DOHH2 (cell line): ENCODE data around the gene RACGAP1.
A peak's percentile ranks its signal among the peaks of the same experiment; 100 is the strongest.

Source experiments
- H3F3A ChIP-seq: fragments of 200-600 bp; sonication (generic), shearing (Covaris generic); 2 replicates; pipeline ENCODE4 v1.6.0; 2016; ENCODE audit warnings: antibody characterized with exemption, mild to moderate bottlenecking; ENCODE audit not compliant: control insufficient read depth, insufficient read depth
- H3K27ac ChIP-seq: fragments of 200-600 bp; sonication (generic); 2 replicates; pipeline ENCODE4 v1.5.1; 2014; ENCODE audit warnings: low read depth, mild to moderate bottlenecking, low read length, moderate library complexity
- H3K27me3 ChIP-seq: fragments of 200-600 bp; sonication (generic); 2 replicates; pipeline ENCODE4 v1.6.1; 2014; ENCODE audit warnings: mild to moderate bottlenecking, low read length, mixed read lengths; ENCODE audit not compliant: control insufficient read depth
- H3K36me3 ChIP-seq: fragments of 200-600 bp; sonication (generic); 2 replicates; pipeline ENCODE4 v1.6.1; 2014; ENCODE audit warnings: mild to moderate bottlenecking, low read length, moderate library complexity, mixed read lengths; ENCODE audit not compliant: control insufficient read depth
- H3K4me1 ChIP-seq: fragments of 200-600 bp; sonication (generic); 2 replicates; pipeline ENCODE4 v1.6.1; 2014; ENCODE audit warnings: mild to moderate bottlenecking, low read length, mixed read lengths; ENCODE audit not compliant: control insufficient read depth
- H3K4me2 ChIP-seq: fragments of 200-600 bp; sonication (generic); 2 replicates; pipeline ENCODE4 v1.6.0; 2014; ENCODE audit warnings: mild to moderate bottlenecking, low read length, moderate library complexity
- H3K4me3 ChIP-seq: fragments of 200-600 bp; sonication (generic); 2 replicates; pipeline ENCODE4 v1.5.1; 2014; ENCODE audit warnings: mild to moderate bottlenecking, low read length, mixed read lengths
- H3K79me2 ChIP-seq: fragments of 200-600 bp; sonication (generic); 2 replicates; pipeline ENCODE4 v1.6.1; 2014; ENCODE audit warnings: mild to moderate bottlenecking, low read length, mixed read lengths; ENCODE audit not compliant: control insufficient read depth
- H3K9me2 ChIP-seq: fragments of 200-600 bp; sonication (generic); replicated peaks from 2 replicates; pipeline ENCODE4 v1.6.1; 2014; ENCODE audit warnings: mild to moderate bottlenecking, low read length, mixed read lengths; ENCODE audit not compliant: control insufficient read depth
- H3K9me3 ChIP-seq: fragments of 200-600 bp; sonication (generic); 2 replicates; pipeline ENCODE4 v1.6.1; 2014; ENCODE audit warnings: antibody characterized with exemption, low read length, mixed read lengths; ENCODE audit not compliant: control insufficient read depth, insufficient read depth
- H4K20me1 ChIP-seq: fragments of 200-600 bp; sonication (generic); 2 replicates; pipeline ENCODE4 v1.6.0; 2014; ENCODE audit warnings: low read depth, mild to moderate bottlenecking, antibody characterized with exemption, low read length, moderate library complexity; ENCODE audit not compliant: control insufficient read depth, insufficient read depth
- EZH2phosphoT487 ChIP-seq: fragments of 200-600 bp; sonication (generic); IDR thresholded peaks from 2 replicates; pipeline ENCODE4 v1.6.1; 2017; ENCODE audit warnings: borderline replicate concordance, mild to moderate bottlenecking, antibody characterized with exemption, low read length, moderate library complexity, mixed read lengths
- TF ChIP-seq, protein P1 (sequence below): fragments of 200-600 bp; sonication (generic); IDR thresholded peaks from one replicate; pipeline ENCODE4 v1.5.1; 2014; ENCODE audit warnings: antibody characterized with exemption, mild to moderate bottlenecking, low read depth, low read length; ENCODE audit not compliant: poor library complexity, severe bottlenecking

The RACGAP1 gene

DNA sequence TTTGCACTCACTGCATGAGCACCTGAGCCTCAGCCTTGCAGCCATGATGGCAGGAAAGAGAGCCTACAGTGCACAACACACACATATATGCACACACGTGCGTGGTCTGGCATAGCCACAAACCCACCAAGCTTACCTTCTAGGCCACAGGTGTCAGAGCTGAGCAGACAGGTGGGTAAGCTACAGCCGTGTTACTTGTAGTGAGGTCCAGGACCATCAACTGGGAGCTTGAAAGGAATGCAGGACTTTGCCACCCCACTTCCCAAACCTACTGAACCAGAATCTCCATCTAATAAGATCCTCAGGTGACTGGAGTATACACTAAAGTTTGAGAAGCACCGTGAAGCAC is 34.8 kb upstream of the RACGAP1 start:
- peaks cover 64% of the 10 kb centered on the region for H3K27me3 ChIP-seq
- H4K20me1 ChIP-seq, result 0 out of 2 replicates have a peak, but pooled peaks cover 4% of the 10 kb centered on the region
- H3K36me3 ChIP-seq, result no peaks in the 10 kb centered on the region
- TF ChIP-seq, protein P1, sequence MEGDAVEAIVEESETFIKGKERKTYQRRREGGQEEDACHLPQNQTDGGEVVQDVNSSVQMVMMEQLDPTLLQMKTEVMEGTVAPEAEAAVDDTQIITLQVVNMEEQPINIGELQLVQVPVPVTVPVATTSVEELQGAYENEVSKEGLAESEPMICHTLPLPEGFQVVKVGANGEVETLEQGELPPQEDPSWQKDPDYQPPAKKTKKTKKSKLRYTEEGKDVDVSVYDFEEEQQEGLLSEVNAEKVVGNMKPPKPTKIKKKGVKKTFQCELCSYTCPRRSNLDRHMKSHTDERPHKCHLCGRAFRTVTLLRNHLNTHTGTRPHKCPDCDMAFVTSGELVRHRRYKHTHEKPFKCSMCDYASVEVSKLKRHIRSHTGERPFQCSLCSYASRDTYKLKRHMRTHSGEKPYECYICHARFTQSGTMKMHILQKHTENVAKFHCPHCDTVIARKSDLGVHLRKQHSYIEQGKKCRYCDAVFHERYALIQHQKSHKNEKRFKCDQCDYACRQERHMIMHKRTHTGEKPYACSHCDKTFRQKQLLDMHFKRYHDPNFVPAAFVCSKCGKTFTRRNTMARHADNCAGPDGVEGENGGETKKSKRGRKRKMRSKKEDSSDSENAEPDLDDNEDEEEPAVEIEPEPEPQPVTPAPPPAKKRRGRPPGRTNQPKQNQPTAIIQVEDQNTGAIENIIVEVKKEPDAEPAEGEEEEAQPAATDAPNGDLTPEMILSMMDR, result no peak
- TF ChIP-seq EZH2phosphoT487, result no peak
- no peaks in the 10 kb centered on the region for H3K9me3 ChIP-seq
- no peaks in the 10 kb centered on the region for H3K79me2 ChIP-seq
- H3K4me2 ChIP-seq, result no peak overlapping the region; the same call in 1 of the 2 replicates
- H3K4me1 ChIP-seq, result peaks cover 36% of the 10 kb centered on the region
- H3K27ac ChIP-seq, result no peak overlapping the region
- H3F3A ChIP-seq, result no peaks in the 10 kb centered on the region
- H3K4me3 ChIP-seq, result no peak overlapping the region
- H3K9me2 ChIP-seq, result no peaks in the 10 kb centered on the region

DNA sequence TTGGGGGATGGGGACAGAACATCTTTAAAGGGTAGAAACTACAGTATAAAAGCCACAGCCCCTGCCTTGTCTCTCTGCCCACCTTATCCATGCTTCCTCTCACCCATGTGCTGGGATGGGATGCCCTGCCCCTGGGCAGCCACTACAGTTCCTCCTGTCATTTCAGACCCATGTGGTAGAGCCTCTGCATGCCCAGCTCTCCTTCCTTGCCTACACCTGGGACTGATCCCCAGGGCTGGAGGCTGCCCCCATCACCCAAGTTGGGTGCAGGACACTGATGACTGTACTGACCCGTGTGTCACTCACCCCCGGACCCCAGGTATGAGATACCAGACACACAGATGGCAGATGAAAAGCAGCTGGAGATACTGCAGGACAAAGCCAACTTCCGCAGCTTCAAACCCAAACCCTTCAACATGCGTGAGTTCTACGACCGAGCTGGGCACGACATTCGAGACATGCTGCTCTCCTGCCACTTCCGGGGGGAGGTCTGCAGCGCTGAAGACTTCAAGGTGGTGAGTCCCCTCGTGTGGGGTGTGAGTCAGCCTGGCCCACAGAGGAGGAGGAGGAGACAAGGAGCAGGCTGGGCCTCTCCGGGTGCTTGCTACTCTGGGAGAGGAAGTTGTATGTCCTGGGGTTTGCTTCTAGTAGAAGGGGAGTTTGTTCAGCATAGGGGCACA is 34.3 kb upstream of the RACGAP1 start:
- peaks cover 64% of the 10 kb centered on the region for H3K27me3 ChIP-seq
- H3K4me2 ChIP-seq, result peak overlapping the region; percentile 19; the same call in 1 of the 2 replicates
- H4K20me1 ChIP-seq, result 0 out of 2 replicates have a peak, but pooled peaks cover 4% of the 10 kb centered on the region
- H3K9me3 ChIP-seq, result no peaks in the 10 kb centered on the region
- no peak overlapping the region for H3K27ac ChIP-seq
- no peaks in the 10 kb centered on the region for H3F3A ChIP-seq
- TF ChIP-seq, protein P1, result no peak
- no peak for TF ChIP-seq EZH2phosphoT487
- H3K79me2 ChIP-seq, result no peaks in the 10 kb centered on the region
- H3K36me3 ChIP-seq, result no peaks in the 10 kb centered on the region
- no peak overlapping the region for H3K4me3 ChIP-seq
- H3K9me2 ChIP-seq, result no peaks in the 10 kb centered on the region
- peaks cover 36% of the 10 kb centered on the region for H3K4me1 ChIP-seq

DNA sequence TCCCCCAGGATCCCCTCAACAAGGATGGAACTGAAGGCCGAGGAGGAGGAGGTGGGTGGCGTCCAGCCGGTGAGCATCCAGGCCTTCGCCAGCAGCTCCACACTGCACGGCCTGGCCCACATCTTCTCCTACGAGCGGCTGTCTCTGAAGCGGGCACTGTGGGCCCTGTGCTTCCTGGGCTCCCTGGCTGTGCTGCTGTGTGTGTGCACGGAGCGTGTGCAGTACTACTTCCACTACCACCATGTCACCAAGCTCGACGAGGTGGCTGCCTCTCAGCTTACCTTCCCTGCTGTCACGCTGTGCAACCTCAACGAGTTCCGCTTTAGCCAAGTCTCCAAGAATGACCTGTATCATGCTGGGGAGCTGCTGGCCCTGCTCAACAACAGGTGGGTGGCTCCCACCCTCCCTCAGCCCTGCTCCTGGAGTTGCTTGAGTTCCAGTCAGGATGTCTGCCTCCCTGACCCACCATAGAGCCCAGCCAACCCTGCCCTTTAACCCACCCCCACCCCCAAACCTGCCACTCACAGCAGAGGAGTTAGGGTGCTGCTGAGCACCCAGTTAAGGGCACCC is 33.5 kb upstream of the RACGAP1 start:
- Histone ChIP-seq H3K27me3 (peaks cover 60% of the 10 kb centered on the region), H3K4me2 (no peak overlapping the region)

More for the DNA sequence above, 33.5 kb upstream of the RACGAP1 start:
- Histone ChIP-seq H3K4me3 (no peak overlapping the region), H4K20me1 (0 out of 2 replicates have a peak, but pooled peaks cover 4% of the 10 kb centered on the region), H3K4me1 (peaks cover 36% of the 10 kb centered on the region), H3K79me2 (no peaks in the 10 kb centered on the region), H3K9me3 (no peaks in the 10 kb centered on the region), H3K9me2 (no peaks in the 10 kb centered on the region), H3K36me3 (no peaks in the 10 kb centered on the region), H3K27ac (no peak overlapping the region), H3F3A (no peaks in the 10 kb centered on the region)
- no peak for TF ChIP-seq EZH2phosphoT487
